AG04449 (cell line): ENCODE data around the gene CHD5.

ENCODE experiments used
- CTCF ChIA-PET: fragments of 350-600 bp; formaldehyde crosslinking; extraction: SDS; loops from one replicate; lab custom pipeline; 2021; ENCODE audit warnings: antibody characterized with exemption; lab: Yijun Ruan, JAX
- POLR2A ChIA-PET: fragments of 400-600, 350-600 bp; formaldehyde crosslinking; extraction: SDS; loops from one replicate; lab custom pipeline; 2020; ENCODE audit warnings: antibody characterized with exemption, inconsistent platforms; lab: Yijun Ruan, JAX
- DNase-seq: peaks from one replicate; pipeline ENCODE4 v3.0.0-alpha.2; 2010; ENCODE audit warnings: low read depth, low spot score
- H3K4me3 ChIP-seq: 2 replicates; pipeline ENCODE4 v1.5.1; 2011; ENCODE audit warnings: low read depth, mild to moderate bottlenecking, control low read depth, low read length
- TF ChIP-seq, protein P1 (sequence below): IDR thresholded peaks from one replicate; pipeline ENCODE4 v1.5.1; 2011; ENCODE audit warnings: mild to moderate bottlenecking, moderate library complexity, low read length, control low read depth, inconsistent platforms; ENCODE audit not compliant: insufficient read depth; ENCODE audit errors: missing control alignments

Gene CHD5

DNA sequence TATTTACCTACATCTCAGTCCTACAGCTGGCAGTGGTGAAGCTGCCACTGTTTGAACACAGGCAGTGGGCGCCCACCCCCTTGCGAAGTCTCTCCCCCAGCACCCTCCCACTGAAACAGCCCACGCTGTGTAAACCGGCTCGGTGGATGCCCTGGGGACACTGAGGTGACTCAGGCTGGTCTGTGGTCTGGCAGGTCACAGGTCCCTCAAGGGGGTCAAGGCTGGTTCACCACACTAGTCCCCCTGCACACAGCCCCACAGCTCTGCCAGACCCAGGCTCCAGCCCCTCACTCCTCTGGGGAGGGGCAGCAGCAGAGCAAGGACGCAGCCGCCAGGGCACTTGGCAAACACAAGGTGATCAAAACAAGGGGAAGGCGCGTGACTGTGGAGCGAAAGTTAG is 7.6 kb downstream of the CHD5 start:
- DNase-seq: no peak
- H3K4me3 ChIP-seq: no peak overlapping the region
- POLR2A ChIA-PET: no interaction called here
- TF ChIP-seq, protein P1, sequence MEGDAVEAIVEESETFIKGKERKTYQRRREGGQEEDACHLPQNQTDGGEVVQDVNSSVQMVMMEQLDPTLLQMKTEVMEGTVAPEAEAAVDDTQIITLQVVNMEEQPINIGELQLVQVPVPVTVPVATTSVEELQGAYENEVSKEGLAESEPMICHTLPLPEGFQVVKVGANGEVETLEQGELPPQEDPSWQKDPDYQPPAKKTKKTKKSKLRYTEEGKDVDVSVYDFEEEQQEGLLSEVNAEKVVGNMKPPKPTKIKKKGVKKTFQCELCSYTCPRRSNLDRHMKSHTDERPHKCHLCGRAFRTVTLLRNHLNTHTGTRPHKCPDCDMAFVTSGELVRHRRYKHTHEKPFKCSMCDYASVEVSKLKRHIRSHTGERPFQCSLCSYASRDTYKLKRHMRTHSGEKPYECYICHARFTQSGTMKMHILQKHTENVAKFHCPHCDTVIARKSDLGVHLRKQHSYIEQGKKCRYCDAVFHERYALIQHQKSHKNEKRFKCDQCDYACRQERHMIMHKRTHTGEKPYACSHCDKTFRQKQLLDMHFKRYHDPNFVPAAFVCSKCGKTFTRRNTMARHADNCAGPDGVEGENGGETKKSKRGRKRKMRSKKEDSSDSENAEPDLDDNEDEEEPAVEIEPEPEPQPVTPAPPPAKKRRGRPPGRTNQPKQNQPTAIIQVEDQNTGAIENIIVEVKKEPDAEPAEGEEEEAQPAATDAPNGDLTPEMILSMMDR: no peak
- CTCF ChIA-PET: interaction anchor here (1.0 to 2.3 kb wide), 3 partner anchors 12 to 90 kb away, joined by 3 to 9 read pairs (median 7); no protein-coding TSS in a partner anchor

DNA sequence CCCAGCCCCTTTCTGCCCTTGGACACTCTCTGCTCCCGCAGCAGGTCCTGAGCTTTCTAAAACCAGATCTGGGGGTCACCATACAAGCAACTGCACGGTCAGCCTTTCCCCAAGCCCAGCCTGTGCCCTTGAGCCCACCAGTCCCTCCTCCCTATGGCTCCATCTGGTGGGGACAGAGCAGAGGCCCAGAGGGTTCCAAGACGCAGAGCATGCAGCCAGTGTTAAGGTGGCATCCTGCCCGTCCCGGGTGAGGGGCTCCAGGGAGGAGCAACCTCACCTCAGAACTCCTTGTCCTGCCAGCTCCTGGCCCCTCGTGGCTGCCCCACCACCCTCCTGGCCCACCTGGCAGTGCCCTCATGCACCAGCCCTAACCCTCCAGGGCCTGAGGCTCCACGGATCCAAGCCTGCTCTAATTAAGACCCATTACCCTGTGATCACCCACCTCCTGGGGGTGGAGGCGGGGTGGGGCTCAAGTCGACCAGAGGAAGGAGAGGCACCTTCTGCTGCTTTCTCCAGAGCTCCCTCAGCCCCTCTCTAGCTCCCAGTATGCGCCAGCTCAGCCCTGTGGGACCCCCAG is 8.5 kb downstream of the CHD5 start:
- no peak overlapping the region for H3K4me3 ChIP-seq
- CTCF ChIA-PET: interaction anchor here (1.0 to 2.3 kb wide), 7 partner anchors 10 to 118 kb away, joined by 3 to 9 read pairs (median 4); no protein-coding TSS in a partner anchor
- POLR2A ChIA-PET: no interaction called here

DNA sequence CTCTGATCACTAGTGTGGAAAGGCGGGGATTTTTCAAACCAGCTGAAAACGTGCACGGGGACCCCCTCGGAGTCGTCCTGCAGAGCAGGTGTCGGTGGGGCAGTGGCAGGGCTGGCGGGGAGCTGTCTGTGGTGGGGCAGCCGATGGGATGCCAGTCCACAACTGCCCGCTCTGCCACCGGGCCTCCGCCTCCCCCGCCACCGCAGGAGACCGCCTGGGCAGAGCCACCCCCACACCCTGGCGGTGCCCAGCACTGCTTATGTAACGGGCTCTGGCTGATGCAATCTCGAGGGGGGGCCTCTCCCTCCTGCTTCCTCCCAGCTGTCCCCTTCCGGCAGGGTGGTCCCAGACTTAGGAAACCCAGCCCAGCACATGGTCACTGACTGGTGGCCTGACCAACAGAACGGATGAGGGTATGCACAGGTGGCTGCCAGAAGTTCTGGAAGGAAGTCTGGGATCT is 9.3 kb downstream of the CHD5 start:
- CTCF ChIA-PET: interaction anchor here (1.0 to 2.3 kb wide), 7 partner anchors 9 to 117 kb away, joined by 3 to 9 read pairs (median 4); no protein-coding TSS in a partner anchor
- DNase-seq: no peak
- TF ChIP-seq, protein P1: no peak
- H3K4me3 ChIP-seq: no peak overlapping the region
- POLR2A ChIA-PET: no interaction called here

More for the DNA sequence above, 8.5 kb downstream of the CHD5 start:
- TF ChIP-seq, protein P1: peak; percentile 54
- DNase-seq: no peak

DNA sequence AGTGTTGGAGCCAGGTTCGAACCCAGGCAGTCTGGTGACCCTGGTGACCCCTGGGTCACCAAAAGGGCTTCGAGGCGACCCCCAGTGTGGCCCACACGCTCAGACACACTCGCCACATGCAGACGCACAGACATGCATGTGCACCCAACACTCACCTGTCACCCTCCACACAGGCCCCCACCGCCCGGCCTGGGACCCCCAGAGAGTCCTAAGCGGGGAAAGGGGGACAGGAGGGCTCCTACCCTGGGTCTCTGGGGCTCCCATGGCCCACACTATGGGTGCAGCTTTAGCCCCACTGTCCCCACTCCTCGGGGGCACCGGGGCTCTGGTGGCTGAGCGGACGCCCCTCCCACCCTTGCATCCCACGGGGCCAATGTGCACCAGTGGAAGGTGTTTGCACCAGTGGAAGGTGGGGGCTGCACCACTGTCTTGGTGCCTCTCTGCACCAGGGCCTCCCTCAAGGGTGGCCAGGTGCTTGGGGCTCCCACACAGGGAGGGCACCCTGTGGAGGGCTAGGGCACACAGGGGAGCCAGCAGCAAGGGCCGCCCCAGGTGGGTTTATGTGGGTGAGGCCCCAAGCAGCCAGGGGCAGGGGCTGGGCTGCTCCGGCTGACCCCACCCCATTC is 9.9 kb downstream of the CHD5 start:
- H3K4me3 ChIP-seq: no peak overlapping the region
- CTCF ChIA-PET: interaction anchor here (1.3 to 2.3 kb wide), 4 partner anchors 14 to 117 kb away, joined by 3 to 9 read pairs (median 4); no protein-coding TSS in a partner anchor
- TF ChIP-seq, protein P1: no peak
- POLR2A ChIA-PET: interaction anchor here (0.6 kb wide), 1 partner anchor 23 kb away, joined by 3 read pairs; no protein-coding TSS in a partner anchor
- DNase-seq: no peak

DNA sequence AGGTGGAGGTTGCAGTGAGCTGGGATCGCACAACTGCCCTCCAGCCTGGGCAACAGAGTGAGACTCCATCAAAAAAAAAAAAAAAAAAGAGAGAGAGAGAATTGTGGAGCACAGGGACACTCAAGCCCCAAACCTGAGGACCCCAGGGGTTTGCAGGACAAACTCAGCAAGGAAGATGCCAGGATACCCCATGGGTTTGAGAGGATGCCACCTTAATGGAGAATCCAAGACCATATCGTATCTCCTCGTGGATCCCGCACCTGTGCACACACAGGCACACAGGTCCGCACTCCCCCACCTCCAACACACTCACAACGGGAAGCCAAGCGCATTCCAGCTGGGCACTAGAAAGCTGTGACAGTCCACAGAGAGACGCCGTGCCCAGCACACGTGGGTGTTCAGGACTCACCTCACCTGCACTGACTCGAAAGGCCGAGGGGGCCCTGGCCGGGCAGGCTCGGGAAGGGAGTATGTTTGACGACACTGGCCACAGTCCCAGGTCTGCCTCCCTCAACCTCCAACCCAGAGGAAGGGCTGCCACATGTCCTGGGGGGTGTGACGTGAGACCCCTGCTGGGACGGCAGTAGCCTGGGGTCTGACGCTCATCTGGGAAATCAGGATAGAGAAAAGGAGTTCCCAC is 11.1 kb downstream of the CHD5 start:
- CTCF ChIA-PET: no interaction called here
- no peak overlapping the region for H3K4me3 ChIP-seq
- POLR2A ChIA-PET: no interaction called here
- TF ChIP-seq, protein P1: no peak
- no peak for DNase-seq
